Testis (tissue), 2 donors: Measurements from ENCODE around the gene TERT.
"Not testable (repeated sequence)": the region's sequence is repeated elsewhere in the genome, so short reads cannot be mapped to it uniquely, and the experiment has no call there.

Experiments
- CTCF ChIP-seq, 3 experiments: fragments of 450-650 bp in 2 of 3; fragments of 200-600 bp in 1 of 3; sonication (generic) in 1 of 3; IDR thresholded peaks; one replicate each; pipeline ENCODE4 v1.5.1; 2016 to 2019; ENCODE audit warnings: antibody characterized with exemption in 3 of 3, mild to moderate bottlenecking in 2 of 3, moderate library complexity in 1 of 3
- POLR2A ChIP-seq: fragments of 450-650 bp; IDR thresholded peaks from one replicate; pipeline ENCODE4 v1.6.1; 2017; ENCODE audit warnings: antibody characterized with exemption, mild to moderate bottlenecking, moderate library complexity

GRCh38 chr5:1275397-1276391 lies 19.2 kb downstream of the TERT start:
- TF ChIP-seq CTCF (IDR thresholded peaks at IDR 0.05); POLR2A: not testable (repeated sequence)
